ENCODE results near the gene TFPI2.
A peak's percentile ranks its signal among the peaks of the same experiment; 100 is the strongest.

TFPI2 gene

GRCh38 chr7:93883917-93884345 lies 6.6 kb downstream of the TFPI2 start:
- no peaks in the 10 kb centered on the region for H3K4me1 ChIP-seq (ENCODE audit: low read length)
- TF ChIP-seq CTCF (IDR thresholded peaks at IDR 0.05; ENCODE audit: low read depth, low read length) = no peak
- TF ChIP-seq EZH2phosphoT487 (IDR thresholded peaks at IDR 0.05; ENCODE audit: low read depth) = no peak
- H3K4me3 ChIP-seq (ENCODE audit: low read length) = no peak overlapping the region
- H2AFZ ChIP-seq (ENCODE audit: low read depth, low read length) = no peak overlapping the region
- no peaks in the 10 kb centered on the region for H3K79me2 ChIP-seq (ENCODE audit: low read length)
- H3K9me3 ChIP-seq (ENCODE audit: insufficient read depth, low read length) = no peaks in the 10 kb centered on the region
- H3K9ac ChIP-seq (ENCODE audit: low read length) = no peak overlapping the region
- no peak overlapping the region for H3K27ac ChIP-seq (ENCODE audit: low read length)
- H4K20me1 ChIP-seq (ENCODE audit: insufficient read depth, low read length) = no peaks in the 10 kb centered on the region
- 0 out of 2 replicates have a peak, but pooled peaks cover 3% of the 10 kb centered on the region for H3K27me3 ChIP-seq (ENCODE audit: low read depth, low read length)
- H3K4me2 ChIP-seq (ENCODE audit: low read length) = no peak overlapping the region
- no peaks in the 10 kb centered on the region for H3K36me3 ChIP-seq (replicated peaks; ENCODE audit: low read depth, low read length)

- no peaks in the 10 kb centered on the region for H3K4me1 ChIP-seq (ENCODE audit: low read length)
- TF ChIP-seq EZH2phosphoT487 (IDR thresholded peaks at IDR 0.05; ENCODE audit: low read depth) = no peak
- peak; percentile 52 for TF ChIP-seq CTCF (IDR thresholded peaks at IDR 0.05; ENCODE audit: low read depth, low read length)
- no peak overlapping the region for H3K9ac ChIP-seq (ENCODE audit: low read length)
- H3K27me3 ChIP-seq (ENCODE audit: low read depth, low read length) = 0 out of 2 replicates have a peak, but pooled peaks cover 3% of the 10 kb centered on the region
- no peaks in the 10 kb centered on the region for H3K9me3 ChIP-seq (ENCODE audit: insufficient read depth, low read length)
- H3K4me2 ChIP-seq (ENCODE audit: low read length) = no peak overlapping the region
- H2AFZ ChIP-seq (ENCODE audit: low read depth, low read length) = no peak overlapping the region
- H4K20me1 ChIP-seq (ENCODE audit: insufficient read depth, low read length) = no peaks in the 10 kb centered on the region
- H3K4me3 ChIP-seq (ENCODE audit: low read length) = no peak overlapping the region
- H3K27ac ChIP-seq (ENCODE audit: low read length) = no peak overlapping the region
- H3K36me3 ChIP-seq (replicated peaks; ENCODE audit: low read depth, low read length) = no peaks in the 10 kb centered on the region
- no peaks in the 10 kb centered on the region for H3K79me2 ChIP-seq (ENCODE audit: low read length)
Observed at GRCh38 chr7:93883078-93883916, 7.3 kb downstream of the TFPI2 start.

- H3K79me2 ChIP-seq (ENCODE audit: low read length) = no peaks in the 10 kb centered on the region
- no peak overlapping the region for H3K27ac ChIP-seq (ENCODE audit: low read length)
- no peak for TF ChIP-seq CTCF (IDR thresholded peaks at IDR 0.05; ENCODE audit: low read depth, low read length)
- TF ChIP-seq EZH2phosphoT487 (IDR thresholded peaks at IDR 0.05; ENCODE audit: low read depth) = no peak
- H3K4me2 ChIP-seq (ENCODE audit: low read length) = no peak overlapping the region
- no peaks in the 10 kb centered on the region for H4K20me1 ChIP-seq (ENCODE audit: insufficient read depth, low read length)
- no peak overlapping the region for H3K9ac ChIP-seq (ENCODE audit: low read length)
- H3K27me3 ChIP-seq (ENCODE audit: low read depth, low read length) = no peaks in the 10 kb centered on the region
- no peaks in the 10 kb centered on the region for H3K36me3 ChIP-seq (replicated peaks; ENCODE audit: low read depth, low read length)
- H2AFZ ChIP-seq (ENCODE audit: low read depth, low read length) = no peak overlapping the region
- H3K9me3 ChIP-seq (ENCODE audit: insufficient read depth, low read length) = no peaks in the 10 kb centered on the region
- peaks cover under 1% of the 10 kb centered on the region; the same call in 1 of the 2 replicates for H3K4me1 ChIP-seq (ENCODE audit: low read length)
- no peak overlapping the region for H3K4me3 ChIP-seq (ENCODE audit: low read length)
Observed at GRCh38 chr7:93882468-93882867, 8.1 kb downstream of the TFPI2 start.

GRCh38 chr7:93879356-93879755 lies 11.2 kb downstream of the TFPI2 start:
- Histone ChIP-seq H3K36me3 (replicated peaks; ENCODE audit: low read depth, low read length) (no peaks in the 10 kb centered on the region), H3K4me2 (ENCODE audit: low read length) (no peak overlapping the region), H3K27ac (ENCODE audit: low read length) (no peak overlapping the region), H3K4me1 (ENCODE audit: low read length) (peaks cover 2% of the 10 kb centered on the region; the same call in 1 of the 2 replicates), H3K9ac (ENCODE audit: low read length) (no peak overlapping the region), H2AFZ (ENCODE audit: low read depth, low read length) (no peak overlapping the region), H4K20me1 (ENCODE audit: insufficient read depth, low read length) (no peaks in the 10 kb centered on the region), H3K27me3 (ENCODE audit: low read depth, low read length) (no peaks in the 10 kb centered on the region), H3K79me2 (ENCODE audit: low read length) (no peaks in the 10 kb centered on the region), H3K4me3 (ENCODE audit: low read length) (no peak overlapping the region), H3K9me3 (ENCODE audit: insufficient read depth, low read length) (no peaks in the 10 kb centered on the region)
- TF ChIP-seq EZH2phosphoT487 (IDR thresholded peaks at IDR 0.05; ENCODE audit: low read depth) (no peak), CTCF (IDR thresholded peaks at IDR 0.05; ENCODE audit: low read depth, low read length) (no peak)

All from OCI-LY3 (cell line).